PC-3 (cell line): ENCODE data around the gene PPP3R1. TPM values are rescaled to one million over a fixed set of nuclear protein-coding genes. Genes with fewer than 3 reads are reported as not detected.

Source experiments
- ATAC-seq: fragments of 200-7000 bp; cut with Tn5 transposase; 2 replicates; pipeline ENCODE4 v1.9.1; 2020; ENCODE audit warnings: mild to moderate bottlenecking, moderate library complexity
- BruUV-seq: library from RNA; stranded (reverse); fragments of 400-500 nt; replicated peaks from 2 replicates; lab custom pipeline; 2021; lab: Mats Ljungman, UMichigan
- CTCF ChIA-PET: fragments of 300-600 bp; sonication (Branson Sonifier 250); formaldehyde crosslinking; loops from one replicate; lab custom pipeline; 2022; ENCODE audit warnings: antibody characterized with exemption; lab: Charles Lee
- POLR2A ChIA-PET: fragments of 300-600 bp; sonication (Branson Sonifier 250); formaldehyde crosslinking; loops from one replicate; lab custom pipeline; 2022; ENCODE audit warnings: antibody characterized with exemption; ENCODE audit not compliant: unreplicated experiment; lab: Charles Lee
- DNase-seq: peaks from one replicate; pipeline ENCODE4 v3.0.0-alpha.2; 2015
- H2AFZ ChIP-seq: fragments of 300-600 bp; sonication (generic); 2 replicates; pipeline ENCODE4 v1.6.0; 2016; ENCODE audit warnings: antibody characterized with exemption, low read length
- H3F3A ChIP-seq: fragments of 300-600 bp; sonication (generic); one replicate; pipeline ENCODE4 v1.6.0; 2017; ENCODE audit warnings: antibody characterized with exemption, low read length, control low read depth, mild to moderate bottlenecking; ENCODE audit not compliant: unreplicated experiment
- H3K27ac ChIP-seq: fragments of 300-600 bp; sonication (generic); 2 replicates; pipeline ENCODE4 v1.5.1; 2016; ENCODE audit warnings: mild to moderate bottlenecking, low read length
- H3K27me3 ChIP-seq: fragments of 300-600 bp; sonication (generic); 2 replicates; pipeline ENCODE4 v1.6.1; 2016; ENCODE audit warnings: low read length, mixed read lengths
- H3K36me3 ChIP-seq: fragments of 300-600 bp; sonication (generic); 2 replicates; pipeline ENCODE4 v1.6.1; 2016; ENCODE audit warnings: low read depth, mixed run types, low read length, mixed read lengths
- H3K4me1 ChIP-seq: fragments of 300-600 bp; sonication (generic); 2 replicates; pipeline ENCODE4 v1.5.1; 2016; ENCODE audit warnings: low read length; ENCODE audit not compliant: insufficient read depth
- H3K4me2 ChIP-seq: fragments of 300-600 bp; sonication (generic); 2 replicates; pipeline ENCODE4 v1.6.0; 2016; ENCODE audit warnings: low read length
- H3K4me3 ChIP-seq: fragments of 300-600 bp; sonication (generic); 2 replicates; pipeline ENCODE4 v1.5.1; 2016; ENCODE audit warnings: mild to moderate bottlenecking, low read length, mixed read lengths
- H3K79me2 ChIP-seq: fragments of 300-600 bp; sonication (generic); 2 replicates; pipeline ENCODE4 v1.6.1; 2017; ENCODE audit warnings: low read length, mixed read lengths
- H3K9ac ChIP-seq: fragments of 300-600 bp; sonication (generic); 2 replicates; pipeline ENCODE4 v1.6.0; 2016; ENCODE audit warnings: mild to moderate bottlenecking, low read length
- H3K9me2 ChIP-seq: fragments of 300-600 bp; sonication (generic); replicated peaks from 2 replicates; pipeline ENCODE4 v1.6.1; 2016; ENCODE audit warnings: mixed run types, low read length, mixed read lengths
- H3K9me3 ChIP-seq: fragments of 300-600 bp; sonication (generic); 2 replicates; pipeline ENCODE4 v1.6.1; 2016; ENCODE audit warnings: low read length, mixed read lengths
- H4K20me1 ChIP-seq: fragments of 300-600 bp; sonication (generic); 2 replicates; pipeline ENCODE4 v1.6.1; 2016; ENCODE audit warnings: low read length, mixed read lengths
- CTCF ChIP-seq: fragments of 300-600 bp; sonication (generic); conservative IDR thresholded peaks from 2 replicates; pipeline ENCODE4 v1.5.1; 2017; ENCODE audit warnings: antibody characterized with exemption, low read depth, mild to moderate bottlenecking, low read length
- EZH2 ChIP-seq: fragments of 300-600 bp; sonication (generic); IDR thresholded peaks from one replicate; pipeline ENCODE4 v1.6.1; 2017; ENCODE audit warnings: antibody characterized with exemption, mild to moderate bottlenecking, low read length; ENCODE audit not compliant: unreplicated experiment
- EZH2phosphoT487 ChIP-seq: fragments of 300-600 bp; sonication (generic); IDR thresholded peaks from 2 replicates; pipeline ENCODE4 v1.6.1; 2018; ENCODE audit warnings: mild to moderate bottlenecking, antibody characterized with exemption, low read length, borderline replicate concordance
- intact Hi-C: fragments of 100-400 bp; cut with micrococcal nuclease; formaldehyde crosslinking; loops from 2 replicates; pipeline ENCODE4 v1.9.0; 2023
- total RNA-seq: library from RNA; depleted of rRNA; stranded (reverse); fragments of >200 nt; gene quantifications from 2 replicates; pipeline ENCODE4 v1.2.3, GENCODE V29; 2014

PPP3R1 gene
- total RNA-seq, 1 experiment from 2014 or later, result 13.7 TPM

GRCh38 chr2:68284896-68285295 is 32.6 kb upstream of the PPP3R1 start:
- H2AFZ ChIP-seq, result no peak overlapping the region
- ATAC-seq (no peak), DNase-seq (no peak)
- no peaks in the 10 kb centered on the region for H4K20me1 ChIP-seq
- H3K9me2 ChIP-seq, result no peaks in the 10 kb centered on the region
- no peaks in the 10 kb centered on the region for H3K9me3 ChIP-seq
- no TSS peak for BruUV-seq
- no peaks in the 10 kb centered on the region for H3K27me3 ChIP-seq
- no peaks in the 10 kb centered on the region for H3F3A ChIP-seq
- no peak overlapping the region for H3K4me3 ChIP-seq
- H3K9ac ChIP-seq, result no peak overlapping the region
- ChIA-PET POLR2A (interaction anchor here (0.6 kb wide), 1 partner anchor 156 kb away, joined by 5 read pairs; no protein-coding TSS in a partner anchor), CTCF (interaction anchor here (0.7 kb wide), 1 partner anchor 19 kb away, joined by 4 read pairs; no protein-coding TSS in a partner anchor)
- intact Hi-C loops, result no loop called here
- H3K27ac ChIP-seq, result no peak overlapping the region
- H3K79me2 ChIP-seq, result no peaks in the 10 kb centered on the region
- peaks cover 2% of the 10 kb centered on the region; the same call in 1 of the 2 replicates for H3K4me1 ChIP-seq
- H3K4me2 ChIP-seq, result no peak overlapping the region
- no peaks in the 10 kb centered on the region for H3K36me3 ChIP-seq
- no peak for TF ChIP-seq CTCF
- no peak for TF ChIP-seq EZH2
- TF ChIP-seq EZH2phosphoT487, result no peak

GRCh38 chr2:68283419-68283812 is 31.1 kb upstream of the PPP3R1 start:
- CTCF ChIA-PET, result interaction anchor here (0.9 to 2.1 kb wide), 5 partner anchors 9 to 161 kb away, joined by 3 to 8 read pairs (median 5); no protein-coding TSS in a partner anchor
- no peak for TF ChIP-seq EZH2
- TF ChIP-seq CTCF, result no peak
- no peak for TF ChIP-seq EZH2phosphoT487
- Histone ChIP-seq H3K27ac (no peak overlapping the region), H3K9ac (no peak overlapping the region), H3K9me2 (no peaks in the 10 kb centered on the region), H3K4me2 (no peak overlapping the region), H3K27me3 (no peaks in the 10 kb centered on the region), H3K9me3 (no peaks in the 10 kb centered on the region), H3K4me1 (peaks cover 17% of the 10 kb centered on the region), H3F3A (no peaks in the 10 kb centered on the region), H3K4me3 (no peak overlapping the region), H3K36me3 (no peaks in the 10 kb centered on the region), H2AFZ (no peak overlapping the region), H3K79me2 (no peaks in the 10 kb centered on the region), H4K20me1 (no peaks in the 10 kb centered on the region)
- BruUV-seq, result no TSS peak
- ATAC-seq (no peak), DNase-seq (no peak)
- intact Hi-C loops, result loop anchor here (2.0 kb wide), 1 partner anchor 89 kb away; no protein-coding TSS in a partner anchor
- POLR2A ChIA-PET, result no interaction called here

GRCh38 chr2:68282811-68283418 is 30.6 kb upstream of the PPP3R1 start:
- DNase-seq (peak; percentile 55), ATAC-seq (peak; percentile 73)
- no peaks in the 10 kb centered on the region for H3K9me2 ChIP-seq
- peaks cover 21% of the 10 kb centered on the region for H3K4me1 ChIP-seq
- no TSS peak for BruUV-seq
- no peak overlapping the region for H3K4me3 ChIP-seq
- intact Hi-C loops, result loop anchor here (1.0 to 2.0 kb wide), 2 partner anchors 88 to 161 kb away; no protein-coding TSS in a partner anchor
- POLR2A ChIA-PET, result no interaction called here
- H3K27ac ChIP-seq, result no peak overlapping the region
- TF ChIP-seq CTCF (peak; percentile 86), EZH2phosphoT487 (no peak)
- H3K4me2 ChIP-seq, result peak overlapping the region; percentile 2; the same call in 1 of the 2 replicates
- H3F3A ChIP-seq, result no peaks in the 10 kb centered on the region
- H4K20me1 ChIP-seq, result no peaks in the 10 kb centered on the region
- peak overlapping the region; percentile 6; the same call in 1 of the 2 replicates for H2AFZ ChIP-seq
- no peak overlapping the region for H3K9ac ChIP-seq
- H3K36me3 ChIP-seq, result no peaks in the 10 kb centered on the region
- no peaks in the 10 kb centered on the region for H3K9me3 ChIP-seq
- no peaks in the 10 kb centered on the region for H3K27me3 ChIP-seq
- CTCF ChIA-PET, result interaction anchor here (0.9 to 2.1 kb wide), 5 partner anchors 9 to 161 kb away, joined by 3 to 8 read pairs (median 5); no protein-coding TSS in a partner anchor
- H3K79me2 ChIP-seq, result no peaks in the 10 kb centered on the region
